ENCODE measurements around the gene RAPGEF4.

RAPGEF4 gene

GRCh38 chr2:172735582-172736423 lies at the start of gene RAPGEF4:
TSS of gene RAPGEF4 (plus strand) at chr2:172735845. CDS start at chr2:172735984, 139 bp downstream.
- in situ Hi-C loops (cut with HindIII; ENCODE audit: low pct_ligation_motif_present, low pct_unique_long_range_greater_than_20kb, low sequenced_read_pairs) = no loop called here
- DNase-seq = no peak

DNA sequence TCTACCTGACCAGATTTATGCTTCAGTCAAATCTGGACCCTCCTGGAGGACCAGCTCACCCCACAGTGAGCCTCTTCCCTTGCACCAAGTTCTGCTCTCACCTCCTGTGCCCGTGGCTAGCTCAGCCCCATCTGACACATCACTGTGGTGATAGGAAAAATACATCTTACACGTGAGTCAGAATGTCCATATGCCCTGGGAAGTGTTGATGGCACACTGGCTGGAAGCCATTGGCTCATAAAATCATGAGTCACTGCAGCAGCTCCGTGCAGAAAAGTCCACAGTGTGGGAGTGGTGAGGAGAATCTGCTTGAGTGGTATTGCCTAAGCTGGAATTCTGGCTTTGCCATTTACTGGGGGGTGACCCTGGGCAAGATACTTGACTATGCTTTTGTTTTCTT lies 42.6 kb upstream of the RAPGEF4 start:
- DNase-seq = peak; percentile 97

GRCh38 chr2:172693529-172694455 lies 41.9 kb upstream of the RAPGEF4 start:
- no peak for DNase-seq
- in situ Hi-C loops (cut with HindIII; ENCODE audit: low pct_ligation_motif_present, low pct_unique_long_range_greater_than_20kb, low sequenced_read_pairs) = no loop called here

More for the DNA sequence above, 42.6 kb upstream of the RAPGEF4 start:
- in situ Hi-C loops (cut with HindIII; ENCODE audit: low pct_ligation_motif_present, low pct_unique_long_range_greater_than_20kb, low sequenced_read_pairs) = no loop called here

- in situ Hi-C loops (cut with HindIII; ENCODE audit: low pct_ligation_motif_present, low pct_unique_long_range_greater_than_20kb, low sequenced_read_pairs) = no loop called here
- DNase-seq = no peak
Observed at GRCh38 chr2:172697296-172697695, 38.3 kb upstream of the RAPGEF4 start.

DNA sequence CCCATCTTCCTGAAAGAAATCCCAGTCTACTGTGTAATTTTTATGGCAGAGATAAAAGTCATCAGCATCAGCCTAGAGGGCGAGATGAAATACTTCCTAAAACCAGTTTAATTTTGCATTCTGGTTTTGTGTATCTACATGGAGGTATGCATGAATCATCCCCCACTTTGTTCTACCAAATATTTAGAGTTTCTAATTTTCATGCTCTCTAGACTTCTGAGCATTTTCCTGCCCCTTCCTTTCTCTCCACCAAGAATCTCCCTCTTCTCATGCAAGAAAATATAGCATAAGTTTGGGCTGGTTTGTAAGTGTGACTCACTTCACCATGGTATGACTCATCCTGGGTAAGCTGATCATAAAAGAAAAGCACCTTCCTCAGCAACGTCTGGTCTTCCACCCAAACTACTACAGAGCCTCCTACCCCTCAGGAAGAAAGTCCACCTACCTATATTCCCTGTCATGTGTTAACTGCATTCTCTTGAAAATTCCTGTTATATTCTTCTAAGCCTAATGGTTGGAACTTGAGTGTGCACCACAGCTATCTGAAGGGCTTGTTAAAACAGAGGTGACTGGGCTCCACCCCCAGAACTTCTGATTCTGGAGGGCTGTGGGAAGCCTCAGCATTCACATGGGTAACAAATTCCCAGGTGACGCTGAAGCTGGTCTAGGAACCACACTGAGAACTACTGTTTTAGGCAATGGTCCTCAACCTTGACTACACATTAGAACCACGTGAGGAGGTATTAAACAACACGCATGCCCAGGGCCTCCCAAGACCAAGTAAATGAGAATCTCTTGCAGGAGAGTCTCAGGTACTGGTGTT lies 37.4 kb upstream of the RAPGEF4 start:
- DNase-seq = peak; percentile 60
- in situ Hi-C loops (cut with HindIII; ENCODE audit: low pct_ligation_motif_present, low pct_unique_long_range_greater_than_20kb, low sequenced_read_pairs) = no loop called here

- in situ Hi-C loops (cut with HindIII; ENCODE audit: low pct_ligation_motif_present, low pct_unique_long_range_greater_than_20kb, low sequenced_read_pairs) = no loop called here
- DNase-seq = no peak
Observed at GRCh38 chr2:172701250-172701649, 34.4 kb upstream of the RAPGEF4 start.

DNA sequence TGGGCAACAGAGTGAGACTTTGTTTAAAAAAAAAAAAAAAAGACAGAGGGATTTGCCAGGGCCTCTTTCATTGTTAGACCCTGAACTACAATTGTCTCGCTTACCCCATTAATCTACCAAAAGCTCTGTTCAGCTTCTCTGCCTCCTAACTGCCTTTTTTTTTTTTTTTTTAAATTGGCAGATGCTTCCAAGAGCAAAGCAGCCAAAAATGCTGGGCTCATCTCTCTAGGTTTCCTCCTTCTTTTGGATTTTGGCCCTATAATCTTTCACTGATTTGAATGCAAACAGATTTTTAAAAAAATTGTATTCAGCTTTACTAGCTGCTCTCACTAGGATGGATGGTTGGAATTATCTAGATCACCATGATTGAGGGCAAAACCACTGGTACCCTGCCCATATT lies 33.2 kb upstream of the RAPGEF4 start:
- in situ Hi-C loops (cut with HindIII; ENCODE audit: low pct_ligation_motif_present, low pct_unique_long_range_greater_than_20kb, low sequenced_read_pairs) = no loop called here
- no peak for DNase-seq

- peak; percentile 60 for DNase-seq
- in situ Hi-C loops (cut with HindIII; ENCODE audit: low pct_ligation_motif_present, low pct_unique_long_range_greater_than_20kb, low sequenced_read_pairs) = no loop called here
Observed at GRCh38 chr2:172704072-172704936, 31.3 kb upstream of the RAPGEF4 start.

DNA sequence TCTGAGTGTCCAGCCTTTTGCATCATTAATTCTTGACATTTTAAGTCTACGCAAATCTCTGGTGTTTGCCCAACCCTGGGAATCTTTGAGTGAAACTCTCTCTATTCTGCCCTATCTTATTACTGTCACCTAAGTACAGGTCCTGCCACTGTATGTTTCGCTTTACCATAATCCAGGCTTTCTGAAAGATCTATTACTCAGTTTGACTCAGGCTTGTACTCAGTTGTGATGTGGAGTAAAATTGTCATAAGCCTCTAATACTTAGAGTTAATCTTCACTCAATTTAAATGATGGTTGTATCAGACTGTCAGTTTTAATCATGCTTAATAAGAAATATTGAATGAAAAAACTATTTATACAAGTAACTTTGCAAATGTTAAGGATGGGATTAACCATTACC lies 30.3 kb upstream of the RAPGEF4 start:
- no peak for DNase-seq
- in situ Hi-C loops (cut with HindIII; ENCODE audit: low pct_ligation_motif_present, low pct_unique_long_range_greater_than_20kb, low sequenced_read_pairs) = no loop called here

DNA sequence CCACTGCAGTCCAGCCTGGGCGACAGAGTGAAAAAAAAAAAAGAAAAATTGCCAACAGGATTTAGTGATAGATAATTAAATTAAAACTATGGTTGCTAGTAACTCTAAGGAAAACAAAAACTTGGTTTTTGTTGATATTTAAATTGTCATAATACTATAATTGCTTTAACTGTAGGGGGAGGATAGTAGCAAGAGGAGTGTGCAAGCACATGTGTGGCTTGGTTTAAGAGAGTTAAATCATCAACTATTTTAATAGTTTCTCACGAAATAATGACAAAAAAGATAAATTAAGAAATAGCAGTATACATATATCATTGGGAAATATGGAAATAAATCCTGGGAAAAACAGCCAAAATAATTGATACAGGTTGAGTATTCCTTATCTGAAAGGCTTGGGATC lies 27.4 kb upstream of the RAPGEF4 start:
- DNase-seq = no peak
- in situ Hi-C loops (cut with HindIII; ENCODE audit: low pct_ligation_motif_present, low pct_unique_long_range_greater_than_20kb, low sequenced_read_pairs) = no loop called here

DNA sequence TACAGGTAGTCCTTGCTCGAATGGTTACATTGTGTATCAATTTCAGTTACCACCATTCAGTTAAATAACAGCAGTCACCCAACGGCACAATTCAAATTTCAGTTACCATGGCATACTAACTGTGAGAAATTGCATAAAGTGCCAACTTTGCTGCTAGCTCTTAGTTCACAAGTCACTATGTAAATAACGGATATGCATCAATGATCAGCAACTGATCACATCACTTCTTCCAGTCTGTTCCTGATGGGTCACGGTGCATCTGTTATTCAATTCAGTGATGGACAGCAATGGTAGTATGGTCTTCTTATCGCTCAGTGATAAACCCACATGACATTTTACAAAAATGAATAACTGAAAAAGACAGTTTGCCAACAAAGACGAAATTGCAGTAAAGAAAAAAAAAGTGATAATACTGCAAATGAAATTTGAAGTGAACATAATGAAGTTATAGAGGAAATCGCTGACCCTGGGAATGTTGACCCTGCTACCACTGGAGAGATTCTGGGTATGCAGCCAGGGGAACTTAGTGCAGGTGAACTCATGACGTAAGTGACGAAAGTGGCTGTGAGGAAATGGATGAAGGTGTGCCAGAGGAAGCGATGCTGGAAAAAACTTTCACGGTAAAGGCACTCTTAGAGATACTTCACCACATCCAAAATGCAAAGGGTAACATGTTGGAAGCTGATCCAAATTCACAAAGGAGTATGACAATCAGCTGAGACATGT lies 25.9 kb upstream of the RAPGEF4 start:
- DNase-seq = peak; percentile 26
- in situ Hi-C loops (cut with HindIII; ENCODE audit: low pct_ligation_motif_present, low pct_unique_long_range_greater_than_20kb, low sequenced_read_pairs) = no loop called here

DNA sequence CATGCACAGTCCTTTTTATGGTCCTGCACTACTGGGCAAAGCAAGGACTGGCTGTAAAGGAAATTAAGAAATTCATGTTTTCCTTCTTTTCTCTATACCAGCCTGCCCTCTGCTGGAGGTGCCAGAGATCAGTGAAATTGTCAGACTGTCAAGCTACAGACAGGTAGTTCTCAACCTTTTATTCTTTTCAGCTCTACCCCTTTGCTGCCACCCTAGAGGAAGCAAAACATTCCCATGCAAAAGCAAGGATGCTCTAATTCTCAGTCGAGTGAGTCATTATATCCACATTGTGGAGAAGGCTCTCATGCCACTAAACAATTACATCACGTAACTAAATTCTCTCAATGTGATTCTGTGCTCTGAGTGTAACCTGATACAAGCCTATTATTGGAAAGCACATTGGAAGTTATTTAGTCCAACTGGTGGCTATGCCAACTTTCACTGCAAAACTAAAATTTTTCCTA lies 25.0 kb upstream of the RAPGEF4 start:
- in situ Hi-C loops (cut with HindIII; ENCODE audit: low pct_ligation_motif_present, low pct_unique_long_range_greater_than_20kb, low sequenced_read_pairs) = no loop called here
- DNase-seq = peak; percentile 53

DNA sequence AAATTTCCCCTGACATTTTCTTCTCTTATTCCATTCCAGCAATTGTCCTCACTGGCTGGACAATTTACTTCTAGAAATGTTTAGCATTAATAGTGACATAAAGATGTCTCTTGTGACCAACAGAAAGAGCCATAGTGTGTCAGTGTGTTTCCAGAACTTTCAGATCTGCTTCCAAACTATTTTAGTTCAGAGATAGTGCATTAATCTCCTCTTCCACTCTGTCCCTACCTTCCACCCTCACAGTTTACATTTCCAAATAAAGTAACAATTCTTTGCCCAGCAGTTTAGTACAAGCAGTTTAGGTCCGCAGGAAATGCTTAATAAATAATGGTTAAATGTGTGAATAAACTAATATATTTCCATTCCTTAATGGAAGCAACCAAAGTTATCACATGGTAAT lies 24.5 kb upstream of the RAPGEF4 start:
- in situ Hi-C loops (cut with HindIII; ENCODE audit: low pct_ligation_motif_present, low pct_unique_long_range_greater_than_20kb, low sequenced_read_pairs) = no loop called here
- DNase-seq = no peak

- DNase-seq = no peak
- in situ Hi-C loops (cut with HindIII; ENCODE audit: low pct_ligation_motif_present, low pct_unique_long_range_greater_than_20kb, low sequenced_read_pairs) = no loop called here
Observed at GRCh38 chr2:172712251-172712650, 23.4 kb upstream of the RAPGEF4 start.

DNA sequence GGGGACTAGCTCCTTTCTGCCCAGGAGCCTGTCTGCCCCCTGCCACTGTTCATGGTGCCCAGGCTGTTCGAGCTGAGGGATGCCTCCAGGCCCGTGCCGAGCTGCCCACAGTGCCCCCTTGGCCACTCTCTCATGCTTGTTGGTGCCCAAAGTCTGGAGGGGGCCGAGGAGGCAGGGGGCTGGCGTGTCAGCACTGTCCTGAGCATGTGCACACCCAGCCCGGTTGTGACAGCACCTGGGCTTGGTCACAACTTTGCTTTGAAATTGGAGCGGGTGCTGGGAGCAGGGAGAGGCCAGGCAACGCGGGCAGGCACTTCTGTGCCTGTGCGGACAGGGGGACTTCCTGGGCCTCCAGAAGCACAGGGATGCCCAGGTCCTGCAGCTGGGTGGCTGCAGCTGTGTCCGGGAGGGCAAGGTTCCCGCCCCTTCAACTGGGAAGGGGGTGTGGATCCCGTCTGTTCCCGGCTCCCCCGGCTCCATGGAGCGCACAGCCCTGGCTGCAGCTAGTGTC lies 22.2 kb upstream of the RAPGEF4 start:
- in situ Hi-C loops (cut with HindIII; ENCODE audit: low pct_ligation_motif_present, low pct_unique_long_range_greater_than_20kb, low sequenced_read_pairs) = no loop called here
- no peak for DNase-seq

DNA sequence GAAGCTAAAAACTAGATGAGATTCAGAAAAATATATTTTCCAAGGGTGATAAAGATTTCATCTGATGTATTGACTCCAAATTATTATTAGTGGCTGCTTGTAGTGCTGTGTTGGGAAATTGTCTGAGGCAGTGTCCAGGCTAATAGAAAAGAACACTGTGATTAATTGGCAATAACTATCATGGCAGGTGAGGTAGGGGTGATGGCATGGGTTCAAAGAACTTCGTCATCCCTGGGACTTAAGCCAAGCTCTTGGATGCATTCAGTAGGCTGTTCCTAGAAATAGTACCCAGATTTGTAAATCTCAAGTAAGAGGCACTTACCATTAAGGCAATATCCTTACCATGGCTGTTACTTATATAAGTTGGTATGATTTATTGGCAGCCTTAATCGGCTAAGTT lies 13.2 kb upstream of the RAPGEF4 start:
- no peak for DNase-seq
- in situ Hi-C loops (cut with HindIII; ENCODE audit: low pct_ligation_motif_present, low pct_unique_long_range_greater_than_20kb, low sequenced_read_pairs) = no loop called here

DNA sequence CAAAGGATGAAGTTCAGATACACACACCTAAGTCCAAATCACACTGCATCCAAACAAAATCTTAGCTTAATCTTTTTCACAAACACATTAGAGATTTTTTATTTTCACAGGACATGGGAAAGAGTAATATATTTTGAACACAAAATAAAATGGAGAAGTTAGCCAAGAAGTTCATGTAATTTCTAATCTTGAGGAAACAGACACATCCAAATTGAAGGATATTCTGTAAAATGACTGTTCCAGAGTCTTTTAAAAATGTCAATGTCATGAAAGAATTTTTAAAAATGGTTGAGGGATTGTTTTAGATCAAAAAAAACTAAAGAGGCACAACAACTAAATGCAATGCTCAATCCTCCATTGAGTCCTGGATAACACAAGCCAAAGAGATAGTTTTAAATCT lies 12.4 kb upstream of the RAPGEF4 start:
- in situ Hi-C loops (cut with HindIII; ENCODE audit: low pct_ligation_motif_present, low pct_unique_long_range_greater_than_20kb, low sequenced_read_pairs) = no loop called here

More for the DNA sequence above, 12.4 kb upstream of the RAPGEF4 start:
- DNase-seq = no peak

Data from ACHN (cell line).